CD4-positive, alpha-beta T cell treated with Interleukin-6 for 4 hours (primary cell): ENCODE data around the gene CNPY2.
A peak's percentile ranks its signal among the peaks of the same experiment; 100 is the strongest.
"Not testable (repeated sequence)": the region's sequence is repeated elsewhere in the genome, so short reads cannot be mapped to it uniquely, and the experiment has no call there.

Source experiments
- DNase-seq: peaks from one replicate; pipeline ENCODE4 v3.0.0-alpha.2; 2020; ENCODE audit warnings: mixed read lengths

The CNPY2 gene

GRCh38 chr12:56315622-56316473 is at the start of gene CNPY2:
Gene CNPY2, minus strand, starts transcription at chr12:56315988. Its CDS starts 771 bp downstream, at chr12:56315217.
- peak; percentile 93 for DNase-seq

GRCh38 chr12:56362130-56363059 is 46.6 kb upstream of the CNPY2 start, which contains the start of gene APOF:
Gene APOF, minus strand, starts transcription at chr12:56362857. Its CDS starts 112 bp downstream, at chr12:56362745.
- DNase-seq, result no peak

- DNase-seq, result no peak
Observed at GRCh38 chr12:56361487-56362129, 45.8 kb upstream of the CNPY2 start.

GRCh38 chr12:56359851-56360767 is 44.3 kb upstream of the CNPY2 start, which contains the start of gene STAT2:
Gene STAT2, minus strand, starts transcription at chr12:56360107. Its CDS starts 3,536 bp downstream, at chr12:56356571.
- peak; percentile 100 for DNase-seq

- no peak for DNase-seq
Observed at GRCh38 chr12:56358836-56359532, 43.2 kb upstream of the CNPY2 start.

GRCh38 chr12:56351325-56351724 is 35.5 kb upstream of the CNPY2 start:
- DNase-seq, result no peak

- DNase-seq, result no peak
Observed at GRCh38 chr12:56350662-56351061, 34.9 kb upstream of the CNPY2 start.

- DNase-seq, result no peak
Observed at GRCh38 chr12:56348776-56349175, 33.0 kb upstream of the CNPY2 start.

GRCh38 chr12:56347255-56347654 is 31.5 kb upstream of the CNPY2 start:
- DNase-seq, result not testable (repeated sequence)

GRCh38 chr12:56346675-56347074 is 30.9 kb upstream of the CNPY2 start:
- DNase-seq, result peak; percentile 26

- not testable (repeated sequence) for DNase-seq
Observed at GRCh38 chr12:56342290-56342689, 26.5 kb upstream of the CNPY2 start.

- no peak for DNase-seq
Observed at GRCh38 chr12:56341616-56342015, 25.8 kb upstream of the CNPY2 start.

GRCh38 chr12:56339158-56339422 is 23.3 kb upstream of the CNPY2 start:
- DNase-seq, result no peak

GRCh38 chr12:56338308-56339157 is 22.7 kb upstream of the CNPY2 start, which contains the start of gene IL23A:
Gene IL23A, plus strand, starts transcription at chr12:56338884. Its CDS starts 161 bp downstream, at chr12:56339045.
- DNase-seq, result peak; percentile 89

GRCh38 chr12:56337753-56338251 is 22.0 kb upstream of the CNPY2 start:
- DNase-seq, result no peak

GRCh38 chr12:56336361-56337167 is 20.8 kb upstream of the CNPY2 start:
- no peak for DNase-seq

- not testable (repeated sequence) for DNase-seq
Observed at GRCh38 chr12:56335527-56335926, 19.7 kb upstream of the CNPY2 start.

GRCh38 chr12:56334490-56334793 is 18.7 kb upstream of the CNPY2 start:
- no peak for DNase-seq
